Keratinocyte (primary cell): ENCODE results near the gene KLF16.

Experiments used
- CTCF ChIP-seq, 3 experiments: IDR thresholded peaks in 1 of 3; conservative IDR thresholded peaks in 1 of 3; optimal IDR thresholded peaks in 1 of 3; 2 replicates in 2 of 3; 3 replicates in 1 of 3; pipeline versions ENCODE3 to v1.5.1; 2011; ENCODE audit warnings: low read length in 3 of 3, mild to moderate bottlenecking in 3 of 3, moderate library complexity in 2 of 3, control low read depth in 1 of 3, inconsistent platforms in 1 of 3; ENCODE audit not compliant: insufficient read depth in 2 of 3; ENCODE audit errors: extremely low read depth in 1 of 3
- EZH2 ChIP-seq: IDR thresholded peaks from one replicate; pipeline ENCODE4 v1.6.1; 2012; ENCODE audit warnings: inconsistent platforms, mild to moderate bottlenecking, low read length, moderate library complexity

GRCh38 chr19:1840541-1841115 lies 22.8 kb downstream of the KLF16 start:
- TF ChIP-seq CTCF (optimal IDR thresholded peaks at IDR 0.05 in 1 of 3, IDR thresholded peaks at IDR 0.05 in 1 of 3, conservative IDR thresholded peaks at IDR 0.05 in 1 of 3; ENCODE audit: extremely low read depth in 1 of 3, insufficient read depth in 2 of 3, low read length in 3 of 3) (no peak), EZH2 (no peak)
